ENCODE data around the gene GRIP2.
"Not testable (repeated sequence)": the region's sequence is repeated elsewhere in the genome, so short reads cannot be mapped to it uniquely, and the experiment has no call there.

GRIP2 gene

GRCh38 chr3:14519406-14519805 is 20.7 kb downstream of the GRIP2 start:
- no peak for DNase-seq

- DNase-seq, result no peak
These were observed 21.2 kb downstream of the GRIP2 start for GRCh38 chr3:14518893-14519292.

DNA sequence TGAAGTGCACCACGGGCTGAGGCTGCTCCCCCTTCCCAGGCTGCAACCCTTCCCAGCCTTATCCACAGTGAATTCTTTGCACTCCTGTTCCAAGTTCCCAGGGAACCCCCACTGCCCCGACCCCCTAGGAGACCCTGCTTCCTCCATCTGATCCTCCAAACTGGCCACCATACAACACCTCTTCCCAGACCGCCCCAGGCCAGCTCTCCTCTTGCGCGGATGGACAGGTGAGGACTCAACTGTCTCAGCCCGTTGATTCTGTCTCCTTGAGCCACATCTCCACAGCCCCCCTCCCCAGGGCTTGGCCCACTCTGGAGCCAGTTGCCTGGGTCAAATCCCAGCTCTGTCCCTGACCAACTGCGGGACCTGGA is 21.7 kb downstream of the GRIP2 start:
- DNase-seq, result no peak

- DNase-seq, result no peak
These were observed 22.3 kb downstream of the GRIP2 start for GRCh38 chr3:14517601-14518431.

GRCh38 chr3:14516738-14517345 is 23.3 kb downstream of the GRIP2 start:
- DNase-seq, result no peak

DNA sequence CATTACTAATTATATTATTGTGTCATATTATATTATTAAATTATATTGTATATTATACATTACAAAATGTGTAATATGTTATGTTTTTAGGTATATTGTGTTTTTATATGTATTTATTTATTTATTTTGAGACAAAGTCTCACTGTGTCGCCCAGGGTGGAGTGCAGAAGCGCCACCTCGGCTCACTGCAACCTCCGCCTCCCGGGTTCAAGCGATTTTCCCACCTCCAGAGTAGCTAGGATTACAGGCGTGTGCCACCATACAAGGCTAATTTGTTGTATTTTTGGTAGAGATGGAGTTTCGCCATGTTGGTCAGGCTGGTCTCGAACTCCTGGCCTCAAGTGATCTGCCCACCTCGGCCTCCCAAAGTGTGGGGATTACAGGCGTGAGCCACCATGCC is 24.6 kb downstream of the GRIP2 start:
- not testable (repeated sequence) for DNase-seq

- no peak for DNase-seq
These were observed 25.8 kb downstream of the GRIP2 start for GRCh38 chr3:14514323-14514720.

DNA sequence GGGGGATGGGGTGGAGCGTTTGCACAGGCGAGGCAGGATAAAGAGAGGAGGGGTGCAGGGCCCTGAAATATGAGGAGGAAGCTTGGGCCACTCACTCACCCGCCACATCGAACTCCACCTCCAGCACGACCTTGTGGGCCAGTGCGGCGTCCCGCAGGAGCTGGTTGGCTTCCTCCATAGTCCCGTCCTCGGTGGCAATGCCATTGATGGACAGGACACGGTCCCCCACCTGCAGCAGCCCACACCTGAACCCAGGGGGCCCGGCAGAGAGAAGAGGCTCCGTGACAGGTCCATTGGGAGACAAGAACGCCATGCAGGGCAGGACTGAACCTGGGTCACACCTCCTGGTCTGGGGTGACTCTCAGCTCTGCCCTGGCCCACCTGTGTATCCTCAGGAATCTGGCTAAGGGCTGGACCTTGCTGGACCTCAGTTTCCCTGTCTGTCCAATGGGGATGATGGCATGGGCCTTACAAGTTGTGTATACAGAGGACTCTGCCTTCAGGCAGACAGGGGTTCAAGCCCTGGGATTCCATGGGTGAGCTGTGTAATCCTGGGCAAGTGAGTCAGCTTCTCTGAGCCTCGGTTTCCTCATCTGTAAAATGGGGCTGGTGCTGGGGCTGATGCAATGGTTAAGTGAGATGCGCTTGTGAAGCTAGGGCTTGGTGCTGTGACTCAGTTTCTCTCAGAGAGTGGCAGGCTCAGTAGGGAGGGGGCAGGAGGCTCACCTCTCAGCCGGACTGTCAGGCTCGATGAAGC is 26.4 kb downstream of the GRIP2 start:
- DNase-seq, result no peak

- no peak for DNase-seq
These were observed 27.2 kb downstream of the GRIP2 start for GRCh38 chr3:14512942-14513327.

DNA sequence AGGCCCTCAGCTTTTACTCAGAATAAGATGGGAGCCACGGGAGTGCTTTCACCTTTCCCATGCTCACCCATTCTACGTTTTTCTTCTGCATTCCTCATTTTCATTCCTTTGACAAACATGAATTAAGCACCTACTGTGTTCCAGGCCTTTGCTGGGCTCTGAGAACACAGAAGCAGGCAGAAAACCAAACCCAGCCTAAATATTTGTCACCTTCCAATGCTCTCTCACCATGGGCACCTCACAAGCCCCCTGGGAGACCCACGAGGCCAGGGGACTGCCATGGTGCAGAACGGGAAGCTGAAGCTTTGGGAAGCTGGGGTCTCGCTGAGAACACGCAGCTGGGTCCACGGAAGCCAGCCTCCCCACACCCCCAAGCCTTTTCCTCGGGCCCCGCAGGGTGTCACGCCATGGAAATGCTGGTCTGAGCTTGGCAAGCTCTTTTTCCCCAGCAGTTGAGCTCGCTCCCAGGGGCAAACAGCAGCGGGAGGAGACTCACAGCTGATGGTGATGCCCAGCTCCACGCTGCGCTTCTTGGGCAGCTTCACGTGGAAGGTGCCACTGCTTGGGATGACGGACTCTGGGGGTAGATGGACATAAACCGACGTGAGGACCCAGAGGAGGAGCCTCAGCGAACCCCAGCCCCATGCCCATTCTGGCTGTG is 27.7 kb downstream of the GRIP2 start:
- no peak for DNase-seq

DNA sequence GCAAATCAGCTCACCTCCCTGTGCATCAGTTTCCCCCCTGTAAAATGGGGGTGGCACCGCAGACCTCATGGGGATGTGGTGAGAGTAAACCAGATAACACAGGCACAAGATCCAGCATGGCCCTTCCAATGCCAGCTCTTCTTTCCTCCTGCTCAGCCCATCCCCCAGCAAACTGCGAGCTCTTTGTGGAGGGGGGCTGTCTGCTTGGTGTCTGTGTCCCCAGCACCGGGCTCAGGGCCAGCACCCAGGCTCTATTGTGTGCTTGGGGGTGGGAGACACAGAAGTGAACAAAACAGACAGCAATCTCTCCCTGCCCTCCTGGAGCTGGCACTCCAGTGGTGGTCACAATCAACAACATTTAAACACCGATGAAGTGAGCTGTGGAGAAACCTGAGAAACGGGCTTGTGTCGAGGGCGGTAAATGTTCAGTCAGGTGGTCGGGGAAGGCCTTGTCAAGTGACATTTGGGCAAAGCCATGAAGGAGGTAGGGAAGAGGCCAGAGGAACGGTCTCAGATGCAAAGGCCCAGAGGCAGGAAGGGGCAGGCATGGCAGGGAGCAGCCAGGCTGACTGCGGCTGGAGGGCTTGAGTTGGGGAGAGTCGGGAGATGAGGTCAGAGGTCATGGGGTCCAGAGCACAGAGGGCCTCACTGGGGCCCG is 28.4 kb downstream of the GRIP2 start:
- no peak for DNase-seq

GRCh38 chr3:14510838-14511622 is 29.1 kb downstream of the GRIP2 start:
- DNase-seq, result no peak

DNA sequence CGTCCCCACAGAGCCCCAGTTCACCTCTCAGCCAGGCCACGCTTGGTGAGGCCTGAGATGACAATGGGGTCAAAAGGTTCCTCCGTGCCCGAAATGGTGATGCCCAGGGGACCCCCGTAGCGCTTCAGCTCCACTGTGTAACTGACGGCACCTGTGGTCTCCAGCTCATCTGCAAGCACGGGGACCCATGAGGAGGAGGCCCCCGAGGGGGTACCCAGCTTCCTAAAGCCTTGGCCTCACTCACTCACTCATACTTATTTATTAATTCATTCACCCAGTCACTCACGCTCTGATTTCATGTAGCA is 30.4 kb downstream of the GRIP2 start:
- no peak for DNase-seq

- no peak for DNase-seq
These were observed 31.0 kb downstream of the GRIP2 start for GRCh38 chr3:14508966-14509795.

GRCh38 chr3:14508505-14508819 is 31.7 kb downstream of the GRIP2 start:
- DNase-seq, result no peak

- DNase-seq, result no peak
These were observed 32.2 kb downstream of the GRIP2 start for GRCh38 chr3:14507757-14508504.

DNA sequence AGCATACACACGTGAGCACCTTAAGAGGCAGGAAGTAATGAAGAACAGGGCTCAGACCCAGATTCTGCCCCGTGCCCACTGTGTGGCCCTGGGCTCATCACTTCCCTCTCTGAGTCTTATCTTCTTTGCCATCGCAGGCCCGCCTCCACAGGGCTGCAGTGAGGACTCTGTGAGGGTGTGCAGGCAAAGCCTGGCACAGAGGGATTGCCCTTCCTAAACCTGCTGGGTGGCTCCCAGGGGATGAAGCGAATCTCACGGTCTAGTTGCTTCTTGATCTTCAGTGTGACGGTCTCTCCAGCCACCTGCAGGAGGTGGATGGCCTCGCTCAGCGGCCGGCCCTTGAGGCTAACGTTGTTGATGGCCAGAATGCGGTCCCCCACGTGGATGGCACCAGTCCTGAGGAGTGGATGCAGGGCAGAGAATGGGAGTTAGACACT is 32.8 kb downstream of the GRIP2 start:
- DNase-seq, result no peak

GRCh38 chr3:14506626-14507304 is 33.4 kb downstream of the GRIP2 start:
- DNase-seq, result no peak

DNA sequence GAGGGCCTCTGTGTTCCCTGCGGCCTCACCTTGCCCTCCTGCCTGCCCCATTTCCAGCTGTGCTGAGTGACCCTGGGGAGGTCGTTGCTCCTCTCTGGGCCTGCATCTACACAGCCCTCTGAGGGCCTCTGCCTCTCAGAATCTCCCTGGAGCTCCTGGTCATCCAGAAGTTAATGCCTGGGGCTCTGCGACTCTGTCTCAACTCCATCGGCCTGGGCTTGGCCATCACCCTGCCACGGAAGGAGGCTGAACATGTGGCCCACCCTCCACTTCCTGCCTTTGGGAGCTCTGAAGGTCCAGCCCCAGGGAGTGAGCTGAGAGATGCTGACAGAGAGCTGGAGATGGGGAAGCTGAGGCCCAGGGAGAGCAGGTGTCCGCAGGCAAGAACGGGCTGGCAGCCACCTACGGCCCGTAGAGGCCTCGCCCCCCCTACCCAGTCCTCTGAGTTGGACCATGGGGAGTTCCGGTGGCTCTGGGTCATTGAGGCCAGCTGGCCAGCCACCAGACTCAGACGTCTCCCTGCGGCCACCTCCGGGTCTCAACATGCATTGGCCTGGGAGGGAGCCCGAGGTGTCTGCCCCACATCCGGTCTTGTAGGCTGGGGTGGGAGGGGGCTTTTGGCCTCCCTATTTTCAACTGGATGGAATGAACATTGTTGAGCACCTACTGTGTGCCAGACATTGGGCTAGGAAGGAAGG is 34.2 kb downstream of the GRIP2 start:
- no peak for DNase-seq

All from cerebellar nuclear complex (tissue), 1 donor.